ENCODE data around the gene BUD13. TPM values are rescaled to one million over a fixed set of nuclear protein-coding genes. Genes with fewer than 3 reads are reported as not detected.

Gene BUD13
- total RNA-seq, 1 experiment from 2014 or later, result 22.9 TPM

GRCh38 chr11:116821050-116821918 lies 48.5 kb upstream of the BUD13 start:
- H3K4me2 ChIP-seq (ENCODE audit: low read length), result no peak overlapping the region
- intact Hi-C loops (cut with micrococcal nuclease), result no loop called here
- no peak for ATAC-seq
- no peak overlapping the region for H3K4me3 ChIP-seq (replicated peaks in 1 of 2; ENCODE audit: low read depth in 1 of 2, low read length in 2 of 2)
- H3K9ac ChIP-seq (ENCODE audit: low read length), result no peak overlapping the region
- DNase-seq (ENCODE audit: low read depth, low spot score), result no peak
- POLR2A ChIA-PET, result no interaction called here
- no peaks in the 10 kb centered on the region for H3K9me3 ChIP-seq (ENCODE audit: control insufficient read depth in 1 of 2, insufficient read depth in 1 of 2, low read depth in 1 of 2, low read length in 2 of 2)
- RAD21 ChIA-PET (ENCODE audit: low non-redundant PET in 1 of 2, low total read pairs in 2 of 2, uncharacterized antibody in 2 of 2, unreplicated experiment in 2 of 2), result no interaction called here
- H4K20me1 ChIP-seq (ENCODE audit: insufficient read depth), result no peaks in the 10 kb centered on the region
- H2AFZ ChIP-seq (ENCODE audit: low read depth, low read length, poor library complexity, severe bottlenecking), result no peak overlapping the region
- no peaks in the 10 kb centered on the region for H3K9me2 ChIP-seq (ENCODE audit: insufficient read depth)
- H3K27ac ChIP-seq (ENCODE audit: low read depth, low read length), result no peak overlapping the region
- BruUV-seq (replicated peaks), result no TSS peak
- CTCF ChIA-PET, result interaction anchor here (0.5 to 2.1 kb wide), 3 partner anchors 10 to 309 kb away, joined by 3 to 5 read pairs (median 3); partner anchors contain the start of gene APOA5
- H3K4me1 ChIP-seq (ENCODE audit: control insufficient read depth in 1 of 2, insufficient read depth in 2 of 2, low read length in 2 of 2), result no peaks in the 10 kb centered on the region
- no peaks in the 10 kb centered on the region for H3K27me3 ChIP-seq (ENCODE audit: insufficient read depth, low read length)
- H3K36me3 ChIP-seq (ENCODE audit: control insufficient read depth in 1 of 2, insufficient read depth in 2 of 2, low read length in 2 of 2), result no peaks in the 10 kb centered on the region; a peak in 1 of 4 replicates
- H3K79me2 ChIP-seq (ENCODE audit: insufficient read depth, low read length), result no peaks in the 10 kb centered on the region
- TF ChIP-seq EGR1 (IDR thresholded peaks at IDR 0.05; ENCODE audit: low read depth), result no peak
- TF ChIP-seq TCF7L2 (IDR thresholded peaks at IDR 0.05; ENCODE audit: borderline replicate concordance, extremely low read depth, insufficient read depth, insufficient read length), result no peak
- no peak for TF ChIP-seq REST (IDR thresholded peaks at IDR 0.05; ENCODE audit: low read depth)
- no peak for TF ChIP-seq SIN3A (IDR thresholded peaks at IDR 0.05; ENCODE audit: low read depth)
- no peak for TF ChIP-seq SRF (IDR thresholded peaks at IDR 0.05; ENCODE audit: low read depth)

Measured in HCT116 (cell line).